HG03521 (cell line): ENCODE measurements around the gene RPS6KA4.

Source experiments
- ATAC-seq: cut with Tn5 transposase; IDR thresholded peaks from one replicate; pipeline ENCODE4 v1.9.1; 2021; ENCODE audit warnings: mild to moderate bottlenecking, moderate library complexity; ENCODE audit not compliant: unreplicated experiment

The RPS6KA4 gene

GRCh38 chr11:64384028-64384737 is 25.2 kb downstream of the RPS6KA4 start:
- ATAC-seq = no peak

GRCh38 chr11:64384981-64385944 is 26.3 kb downstream of the RPS6KA4 start:
- no peak for ATAC-seq

- ATAC-seq = no peak
Observed at GRCh38 chr11:64385945-64386704, 27.2 kb downstream of the RPS6KA4 start.

DNA sequence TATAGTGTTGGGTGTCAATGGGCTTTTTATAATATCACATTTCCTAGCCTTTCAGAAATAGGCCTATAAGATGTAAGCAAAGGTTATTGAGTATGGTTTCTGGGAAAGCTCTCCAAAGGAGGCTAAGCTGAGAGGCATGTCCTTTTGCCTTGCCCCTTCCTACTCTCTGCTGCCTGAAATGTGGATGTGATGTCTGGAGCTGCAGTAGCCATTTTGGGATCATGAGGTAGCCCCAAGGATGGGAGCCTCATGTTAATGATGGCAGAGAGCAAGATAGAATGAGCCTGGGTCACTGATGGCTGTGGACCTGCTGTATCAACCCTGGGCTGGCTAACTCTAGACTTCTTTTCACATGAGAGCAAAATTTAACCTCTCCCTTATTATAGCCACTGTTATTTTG is 29.0 kb downstream of the RPS6KA4 start:
- no peak for ATAC-seq

DNA sequence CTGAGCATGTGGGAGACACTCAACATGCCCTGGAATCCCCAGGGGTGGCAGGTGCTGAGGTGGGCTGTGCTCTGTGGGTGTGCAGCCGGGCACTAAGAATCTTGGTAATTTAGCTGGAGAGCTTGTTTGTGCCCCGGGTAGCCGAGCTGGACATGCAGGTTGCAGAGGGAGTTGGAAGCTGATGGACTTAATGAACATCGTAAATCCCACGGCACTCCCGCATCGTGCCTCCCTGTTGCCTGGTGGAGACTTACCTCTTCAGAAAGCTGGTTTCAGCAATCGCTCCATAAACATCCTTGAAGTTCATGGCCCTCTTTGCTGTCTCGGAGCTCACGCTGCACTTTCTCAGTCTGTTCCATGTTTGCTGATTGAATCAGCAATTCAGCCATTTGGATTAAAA is 29.9 kb downstream of the RPS6KA4 start:
- ATAC-seq = no peak

GRCh38 chr11:64389851-64390250 is 30.9 kb downstream of the RPS6KA4 start:
- no peak for ATAC-seq

DNA sequence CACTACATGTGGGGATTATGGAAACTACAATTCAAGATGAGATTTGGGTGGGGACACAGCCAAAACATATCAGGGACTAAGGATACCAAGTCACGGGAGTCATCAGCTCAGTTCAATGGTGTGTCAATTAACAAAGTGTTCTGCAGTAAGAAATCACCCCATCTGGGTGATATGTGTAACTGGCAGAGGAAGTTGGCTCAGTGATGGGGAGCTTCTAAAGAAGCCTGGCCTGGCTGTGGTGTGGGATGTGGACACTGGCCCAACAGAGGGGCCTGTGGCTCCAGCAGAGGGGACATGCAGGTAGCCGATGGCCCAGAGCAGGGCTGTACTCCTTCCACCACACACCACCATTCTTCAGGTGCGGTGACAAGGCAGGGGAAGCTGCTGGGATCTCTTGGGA is 31.6 kb downstream of the RPS6KA4 start:
- ATAC-seq = no peak

- no peak for ATAC-seq
Observed at GRCh38 chr11:64391839-64392238, 32.9 kb downstream of the RPS6KA4 start.

DNA sequence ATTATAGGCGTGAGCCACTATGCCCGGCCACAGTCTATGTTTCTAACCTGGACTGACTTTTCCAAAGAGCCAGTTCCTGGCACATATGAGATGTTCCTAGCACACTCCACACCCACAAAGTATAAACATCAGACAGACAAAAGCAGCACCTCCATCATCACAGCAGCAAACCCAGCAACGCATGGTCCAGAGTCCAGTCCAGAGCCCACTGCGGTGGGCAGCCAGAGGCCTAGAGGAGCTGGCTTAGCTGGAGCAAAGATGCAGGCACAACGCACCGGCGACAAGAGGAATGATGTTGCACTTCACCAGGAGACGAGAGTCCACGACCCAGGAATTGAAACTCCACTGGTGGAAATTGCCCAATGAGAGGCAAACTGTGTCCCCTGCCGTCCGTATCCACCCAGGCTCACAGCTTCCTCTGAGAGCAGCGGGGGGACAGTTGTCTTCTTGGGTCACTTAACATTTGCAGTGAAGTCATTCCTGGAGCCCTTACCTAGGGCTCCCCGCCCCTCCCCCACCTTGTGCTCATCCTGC is 36.6 kb downstream of the RPS6KA4 start:
- no peak for ATAC-seq

GRCh38 chr11:64396079-64396591 is 37.2 kb downstream of the RPS6KA4 start:
- ATAC-seq = no peak

DNA sequence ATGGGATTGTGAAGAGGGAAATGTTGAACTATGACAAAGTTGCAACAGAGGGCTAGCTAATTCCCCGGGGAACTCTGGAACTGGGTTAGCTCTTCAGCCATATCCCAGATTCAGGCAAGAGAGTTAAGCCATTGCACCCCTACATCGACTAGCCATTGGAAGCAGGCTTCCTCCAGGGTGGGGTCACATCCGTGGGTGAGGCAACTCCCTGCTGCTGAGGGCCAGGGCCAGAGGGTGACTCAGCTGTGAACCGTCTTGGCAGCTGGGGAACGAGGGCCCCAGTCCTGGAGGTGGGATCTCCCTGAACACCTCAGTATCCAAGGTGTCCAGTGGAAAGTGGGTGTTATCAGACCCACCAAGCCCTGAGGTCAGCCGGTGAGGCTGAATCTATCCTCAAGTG is 41.1 kb downstream of the RPS6KA4 start:
- ATAC-seq = no peak

GRCh38 chr11:64400667-64401066 is 41.7 kb downstream of the RPS6KA4 start:
- no peak for ATAC-seq

- ATAC-seq = no peak
Observed at GRCh38 chr11:64401775-64402174, 42.8 kb downstream of the RPS6KA4 start.

GRCh38 chr11:64403106-64403505 is 44.1 kb downstream of the RPS6KA4 start:
- ATAC-seq = no peak

DNA sequence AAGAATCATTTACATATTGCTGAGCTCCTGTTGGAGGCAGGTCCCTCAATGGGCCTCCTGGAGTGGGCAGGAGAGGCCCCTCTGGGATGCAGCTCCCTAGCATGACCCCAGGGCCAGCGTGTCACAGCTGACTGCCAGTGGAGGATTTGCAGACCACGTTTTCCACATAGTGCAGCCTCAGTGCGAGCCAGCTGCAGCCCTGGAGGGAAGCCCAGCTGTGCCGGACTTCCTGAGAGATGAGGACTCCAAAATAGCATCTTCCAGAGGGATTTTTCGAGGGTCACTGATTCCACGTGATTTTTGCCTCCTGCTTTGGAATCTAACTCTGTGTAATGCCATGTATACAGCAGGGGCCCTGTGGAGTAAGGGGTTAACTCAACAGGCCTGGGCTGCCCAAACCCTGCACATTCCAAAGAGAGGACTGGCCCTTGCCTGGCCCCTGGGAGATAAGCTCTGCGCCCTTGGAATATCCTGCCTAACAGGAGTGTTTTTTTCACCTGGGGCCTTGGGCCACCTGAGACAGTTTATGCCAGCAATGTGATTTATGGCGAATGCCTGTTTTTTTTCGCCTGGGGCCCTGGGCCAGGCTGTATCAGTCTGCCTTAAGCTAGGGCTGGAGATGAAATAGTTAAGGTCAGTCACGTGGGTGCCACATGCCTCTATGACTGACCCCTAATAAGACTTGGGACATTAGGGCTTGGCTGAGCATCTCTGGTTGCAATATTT is 47.4 kb downstream of the RPS6KA4 start:
- ATAC-seq = no peak

GRCh38 chr11:64407221-64407620 is 48.3 kb downstream of the RPS6KA4 start:
- no peak for ATAC-seq

DNA sequence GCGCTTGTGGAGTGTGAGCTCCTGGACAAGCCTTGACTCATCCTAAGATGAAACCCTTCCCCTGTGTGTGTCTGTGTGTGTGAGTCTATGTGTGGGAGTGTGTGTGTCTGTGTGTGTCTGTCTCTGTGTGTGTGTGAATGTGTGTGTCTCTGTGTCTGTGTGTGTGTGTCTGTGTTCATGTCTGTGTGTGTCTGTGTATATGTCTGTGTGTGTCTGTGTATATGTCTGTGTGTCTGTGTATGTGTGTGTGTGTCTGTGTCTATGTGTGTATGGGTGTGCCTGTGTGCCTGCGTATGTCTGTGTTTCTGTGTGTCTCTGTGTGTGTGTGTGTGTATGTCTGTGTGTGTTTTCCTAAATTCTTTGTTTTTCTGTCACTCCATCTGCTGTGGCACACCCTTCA is 48.7 kb downstream of the RPS6KA4 start:
- no peak for ATAC-seq

- no peak for ATAC-seq
Observed at GRCh38 chr11:64409278-64409677, 50.3 kb downstream of the RPS6KA4 start.

- no peak for ATAC-seq
Observed at GRCh38 chr11:64409707-64410403, 50.9 kb downstream of the RPS6KA4 start.

DNA sequence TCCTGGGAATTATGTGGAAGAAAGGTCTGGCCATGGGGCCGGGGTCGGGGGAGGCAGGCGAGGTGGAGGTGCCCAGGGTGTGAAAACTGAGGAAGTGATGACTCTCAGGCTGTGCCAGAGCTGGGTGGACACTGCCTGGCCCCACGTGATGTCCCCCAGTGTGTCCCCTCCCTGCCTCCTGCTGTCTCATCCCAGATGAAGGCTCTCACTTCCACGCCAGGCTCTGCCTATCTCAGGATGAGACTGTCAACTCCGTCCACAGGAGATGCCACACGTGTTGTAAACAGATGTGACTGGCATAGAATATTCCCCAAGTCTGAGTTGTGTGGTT is 51.4 kb downstream of the RPS6KA4 start:
- ATAC-seq = no peak
